H9 (cell line): ENCODE results near the gene HEATR5A. TPM values are rescaled to one million over a fixed set of nuclear protein-coding genes. Genes with fewer than 3 reads are reported as not detected.

Experiments
- DNase-seq: peaks from one replicate; pipeline ENCODE4 v3.0.0-alpha.2; 2017
- H2AFZ ChIP-seq: one replicate; pipeline ENCODE4 v1.6.1; 2013; ENCODE audit warnings: mild to moderate bottlenecking, low read length, control low read depth, moderate library complexity
- H2AK5ac ChIP-seq: 2 replicates; pipeline ENCODE4 v1.6.1; 2013; ENCODE audit warnings: low read length, control low read depth, mixed read lengths; ENCODE audit not compliant: insufficient read length
- H2BK120ac ChIP-seq: one replicate; pipeline ENCODE4 v1.6.1; 2013; ENCODE audit warnings: low read depth, mild to moderate bottlenecking, low read length, control low read depth, inconsistent platforms; ENCODE audit not compliant: poor library complexity, severe bottlenecking
- H2BK12ac ChIP-seq: 2 replicates; pipeline ENCODE4 v1.6.1; 2013; ENCODE audit warnings: low read length, control low read depth, mixed read lengths, low read depth; ENCODE audit not compliant: insufficient read length
- H2BK15ac ChIP-seq: 2 replicates; pipeline ENCODE4 v1.6.1; 2013; ENCODE audit warnings: low read depth, low read length, control low read depth
- H2BK20ac ChIP-seq: one replicate; pipeline ENCODE4 v1.6.1; 2013; ENCODE audit warnings: low read depth, mild to moderate bottlenecking, low read length, control low read depth, inconsistent platforms; ENCODE audit not compliant: poor library complexity, severe bottlenecking
- H2BK5ac ChIP-seq: 2 replicates; pipeline ENCODE4 v1.6.1; 2013; ENCODE audit warnings: low read length, control low read depth, mixed read lengths; ENCODE audit not compliant: insufficient read length
- H3K14ac ChIP-seq: 2 replicates; pipeline ENCODE4 v1.6.1; 2013; ENCODE audit warnings: low read length, control low read depth; ENCODE audit not compliant: insufficient read depth
- H3K18ac ChIP-seq: 2 replicates; pipeline ENCODE4 v1.6.1; 2013; ENCODE audit warnings: low read depth, mild to moderate bottlenecking, mixed read lengths, low read length, control low read depth; ENCODE audit not compliant: insufficient read length
- H3K23ac ChIP-seq: 2 replicates; pipeline ENCODE4 v1.6.1; 2013; ENCODE audit warnings: low read length, control low read depth, mixed read lengths, low read depth; ENCODE audit not compliant: insufficient read length
- H3K23me2 ChIP-seq: 2 replicates; pipeline ENCODE4 v1.6.1; 2013; ENCODE audit warnings: low read depth, mild to moderate bottlenecking, mixed read lengths, low read length, control low read depth; ENCODE audit not compliant: insufficient read length, poor library complexity, severe bottlenecking
- H3K27ac ChIP-seq: 2 replicates; pipeline ENCODE4 v1.5.1; 2013; ENCODE audit warnings: low read length, control low read depth, mixed read lengths, low read depth; ENCODE audit not compliant: insufficient read length
- H3K27me3 ChIP-seq: 2 replicates; pipeline ENCODE4 v1.6.1; 2013; ENCODE audit warnings: low read length, control low read depth, inconsistent platforms; ENCODE audit not compliant: insufficient read depth
- H3K4ac ChIP-seq: 2 replicates; pipeline ENCODE4 v1.6.1; 2013; ENCODE audit warnings: low read depth, mild to moderate bottlenecking, control low read depth, inconsistent platforms, low read length, moderate library complexity
- H3K4me1 ChIP-seq: 2 replicates; pipeline ENCODE4 v1.6.1; 2013; ENCODE audit warnings: low read length, control low read depth, inconsistent platforms; ENCODE audit not compliant: insufficient read depth
- H3K4me2 ChIP-seq: 2 replicates; pipeline ENCODE4 v1.6.1; 2013; ENCODE audit warnings: low read length, control low read depth, mixed read lengths; ENCODE audit not compliant: insufficient read length, insufficient read depth
- H3K56ac ChIP-seq: 2 replicates; pipeline ENCODE4 v1.6.1; 2013; ENCODE audit warnings: low read depth, mild to moderate bottlenecking, mixed read lengths, low read length, control low read depth; ENCODE audit not compliant: insufficient read length
- H3K79me1 ChIP-seq: 2 replicates; pipeline ENCODE4 v1.6.1; 2013; ENCODE audit warnings: low read depth, mild to moderate bottlenecking, moderate library complexity, low read length, control low read depth, inconsistent platforms; ENCODE audit not compliant: insufficient read depth, poor library complexity, severe bottlenecking
- H3K79me2 ChIP-seq: 2 replicates; pipeline ENCODE4 v1.6.1; 2013; ENCODE audit warnings: low read length, control low read depth, inconsistent platforms; ENCODE audit not compliant: insufficient read depth
- H3K9ac ChIP-seq: 2 replicates; pipeline ENCODE4 v1.6.1; 2013; ENCODE audit warnings: low read length, control low read depth, mixed read lengths; ENCODE audit not compliant: insufficient read length; ENCODE audit errors: extremely low read depth
- H3K9me3 ChIP-seq: one replicate; pipeline ENCODE4 v1.6.1; 2013; ENCODE audit warnings: low read depth, low read length, inconsistent platforms; ENCODE audit not compliant: control insufficient read depth
- H3T11ph ChIP-seq: one replicate; pipeline ENCODE4 v1.6.1; 2013; ENCODE audit warnings: mild to moderate bottlenecking, low read length, control low read depth, inconsistent platforms
- H4K20me1 ChIP-seq: one replicate; pipeline ENCODE4 v1.6.1; 2013; ENCODE audit not compliant: control insufficient read depth, insufficient read length, insufficient read depth
- H4K5ac ChIP-seq: 2 replicates; pipeline ENCODE4 v1.6.1; 2013; ENCODE audit warnings: low read depth, mild to moderate bottlenecking, mixed read lengths, low read length, control low read depth; ENCODE audit not compliant: insufficient read length
- H4K8ac ChIP-seq: replicated peaks from 2 replicates; pipeline ENCODE4 v1.6.1; 2013; ENCODE audit warnings: low read length, control low read depth, mixed read lengths, low read depth; ENCODE audit not compliant: insufficient read length
- H4K91ac ChIP-seq: 2 replicates; pipeline ENCODE4 v1.6.1; 2013; ENCODE audit warnings: low read depth, mild to moderate bottlenecking, moderate library complexity, mixed read lengths, low read length, control low read depth; ENCODE audit not compliant: insufficient read length
- H3K27ac Mint-ChIP-seq, 3 experiments: 2 replicates in 2 of 3; 3 replicates in 1 of 3; pipeline ENCODE4 v1.8.0; 2020 to 2021; ENCODE audit warnings: mixed read lengths in 3 of 3, mild to moderate bottlenecking in 1 of 3, moderate library complexity in 1 of 3
- H3K27me3 Mint-ChIP-seq: 2 replicates; pipeline ENCODE4 v1.8.0; 2021; ENCODE audit warnings: low read depth, mild to moderate bottlenecking, moderate library complexity, mixed read lengths
- H3K36me3 Mint-ChIP-seq, 3 experiments: 2 replicates in 2 of 3; 3 replicates in 1 of 3; pipeline ENCODE4 v1.8.0; 2020 to 2021; ENCODE audit warnings: low read depth in 3 of 3, mixed read lengths in 3 of 3; ENCODE audit not compliant: insufficient read depth in 1 of 3
- H3K4me1 Mint-ChIP-seq, 2 experiments: 2 replicates each; pipeline ENCODE4 v1.8.0; 2020; ENCODE audit warnings: mixed read lengths in 2 of 2
- H3K4me3 Mint-ChIP-seq, 2 experiments: 2 replicates in 1 of 2; 3 replicates in 1 of 2; pipeline ENCODE4 v1.8.0; 2020 to 2021; ENCODE audit warnings: mild to moderate bottlenecking in 2 of 2, mixed read lengths in 2 of 2, moderate library complexity in 1 of 2
- H3K9me3 Mint-ChIP-seq, 2 experiments: 2 replicates in 1 of 2; 3 replicates in 1 of 2; pipeline ENCODE4 v1.8.0; 2020; ENCODE audit warnings: mild to moderate bottlenecking in 2 of 2, mixed read lengths in 2 of 2, moderate library complexity in 1 of 2
- CTCF ChIP-seq: fragments of 200-600 bp; sonication (generic); conservative IDR thresholded peaks from 3 replicates; pipeline ENCODE4 v1.8.0; 2021; ENCODE audit warnings: antibody characterized with exemption, mild to moderate bottlenecking
- WGBS: extraction: QIAGEN DNeasy Blood & Tissue Kit; methylation state at CpG from one replicate; pipeline ENCODE4 v1.1.7; 2013; ENCODE audit warnings: missing lambda C conversion rate, low lambda C conversion rate, mixed read lengths; ENCODE audit not compliant: insufficient read length; ENCODE audit errors: extremely low coverage; 5-methylcytosine and 5-hydroxymethylcytosine counted together
- total RNA-seq: library from RNA; stranded (reverse); gene quantifications from 2 replicates; pipeline ENCODE4 v1.2.1, GENCODE V29; 2021

HEATR5A gene
- total RNA-seq, 1 experiment from 2014 or later = 21.2 TPM

- Mint-ChIP-seq H3K4me3 (no peak overlapping the region), H3K36me3 (peaks cover 7 to 10% (median 9%) of the 10 kb centered on the region in 3 experiments; a peak in 6 of 7 replicates), H3K4me1 (peaks cover 2 to 4% of the 10 kb centered on the region in 2 experiments; a peak in 2 of 4 replicates), H3K9me3 (no peaks in the 10 kb centered on the region), H3K27me3 (no peaks in the 10 kb centered on the region), H3K27ac (no peak overlapping the region)
- no peak overlapping the region for H3T11ph ChIP-seq
- H2AFZ ChIP-seq = no peak overlapping the region
- no peak overlapping the region for H3K4ac ChIP-seq
- H3K18ac ChIP-seq = no peak overlapping the region
- no peak overlapping the region for H3K56ac ChIP-seq
- H3K9ac ChIP-seq = no peak overlapping the region
- no peaks in the 10 kb centered on the region for H3K9me3 ChIP-seq
- H3K79me1 ChIP-seq = peaks cover 3% of the 10 kb centered on the region
- H4K91ac ChIP-seq = no peak overlapping the region
- no peak overlapping the region for H2BK5ac ChIP-seq
- H4K5ac ChIP-seq = no peak overlapping the region
- no peak overlapping the region for H2BK20ac ChIP-seq
- no peaks in the 10 kb centered on the region for H3K23me2 ChIP-seq
- WGBS = no CpG with 5 or more reads among the region's 3 CpGs
- no peak for DNase-seq
- no peak overlapping the region for H3K23ac ChIP-seq
- H3K27ac ChIP-seq = no peak overlapping the region
- H3K79me2 ChIP-seq = 0 out of 2 replicates have a peak, but pooled peaks cover 2% of the 10 kb centered on the region
- no peaks in the 10 kb centered on the region; the same call in 1 of the 2 replicates for H3K4me1 ChIP-seq
- no peak overlapping the region for H3K4me2 ChIP-seq
- TF ChIP-seq CTCF = no peak
- no peak overlapping the region for H2AK5ac ChIP-seq
- H3K27me3 ChIP-seq = no peaks in the 10 kb centered on the region
- no peak overlapping the region for H4K8ac ChIP-seq
- no peak overlapping the region for H2BK15ac ChIP-seq
- no peak overlapping the region for H2BK120ac ChIP-seq
- no peak overlapping the region for H2BK12ac ChIP-seq
- H3K14ac ChIP-seq = no peak overlapping the region
- H4K20me1 ChIP-seq = no peaks in the 10 kb centered on the region
These were observed 16.6 kb downstream of the HEATR5A start for GRCh38 chr14:31403707-31404106.
